Keratinocyte (primary cell): Measurements from ENCODE around the gene RASAL2. TPM values are rescaled to one million over a fixed set of nuclear protein-coding genes. Genes with fewer than 3 reads are reported as not detected.

Experiments used
- DNase-seq: peaks from one replicate; pipeline ENCODE4 v3.0.0-alpha.2; 2011; ENCODE audit warnings: low read depth, missing footprints, low spot score
- FAIRE-seq: peaks from 2 replicates; lab custom pipeline; 2011; peaks lifted over from hg19 to GRCh38; lab: Jason Lieb, UNC
- H2AFZ ChIP-seq: 2 replicates; pipeline ENCODE4 v1.6.0; 2012; ENCODE audit warnings: low read length, control low read depth, inconsistent platforms; ENCODE audit not compliant: control insufficient read depth
- H3K27ac ChIP-seq: 2 replicates; pipeline ENCODE4 v1.5.1; 2011; ENCODE audit warnings: low read length; ENCODE audit not compliant: control insufficient read depth, insufficient read depth
- H3K27me3 ChIP-seq: 3 replicates; pipeline ENCODE4 v1.6.0; 2011; ENCODE audit warnings: low read length; ENCODE audit not compliant: control insufficient read depth, insufficient read depth; ENCODE audit errors: extremely low read depth
- H3K36me3 ChIP-seq, 2 experiments: 2 replicates in 1 of 2; 3 replicates in 1 of 2; pipeline ENCODE4 v1.5.1; 2011; ENCODE audit warnings: low read length in 2 of 2, mild to moderate bottlenecking in 1 of 2; ENCODE audit not compliant: control insufficient read depth in 2 of 2, insufficient read depth in 2 of 2; ENCODE audit errors: extremely low read depth in 1 of 2
- H3K4me1 ChIP-seq: 3 replicates; pipeline ENCODE4 v1.5.1; 2011; ENCODE audit warnings: low read length; ENCODE audit not compliant: control insufficient read depth, insufficient read depth; ENCODE audit errors: extremely low read depth
- H3K4me2 ChIP-seq: 3 replicates; pipeline ENCODE4 v1.6.0; 2011; ENCODE audit warnings: low read depth, low read length; ENCODE audit not compliant: control insufficient read depth, insufficient read depth; ENCODE audit errors: extremely low read depth
- H3K4me3 ChIP-seq, 3 experiments: fragments of 200-600 bp in 1 of 3; sonication (generic) in 1 of 3; 2 replicates in 2 of 3; 3 replicates in 1 of 3; pipeline ENCODE4 v1.5.1; 2011 to 2016; ENCODE audit warnings: low read length in 3 of 3, mild to moderate bottlenecking in 3 of 3, control low read depth in 2 of 3, inconsistent platforms in 1 of 3, low read depth in 1 of 3, mixed read lengths in 1 of 3, mixed run types in 1 of 3, moderate library complexity in 1 of 3; ENCODE audit not compliant: control insufficient read depth in 2 of 3, insufficient read depth in 2 of 3; ENCODE audit errors: extremely low read depth in 1 of 3
- H3K79me2 ChIP-seq: 2 replicates; pipeline ENCODE4 v1.6.0; 2012; ENCODE audit warnings: low read length; ENCODE audit not compliant: control insufficient read depth, insufficient read depth
- H3K9ac ChIP-seq: 3 replicates; pipeline ENCODE4 v1.6.0; 2011; ENCODE audit warnings: low read length; ENCODE audit not compliant: control insufficient read depth, insufficient read depth; ENCODE audit errors: extremely low read depth
- H3K9me1 ChIP-seq: 3 replicates; pipeline ENCODE4 v1.6.0; 2011; ENCODE audit warnings: low read length; ENCODE audit not compliant: control insufficient read depth, insufficient read depth; ENCODE audit errors: extremely low read depth
- H3K9me3 ChIP-seq: 2 replicates; pipeline ENCODE4 v1.5.1; 2012; ENCODE audit warnings: low read depth, low read length; ENCODE audit not compliant: control insufficient read depth
- H4K20me1 ChIP-seq: 3 replicates; pipeline ENCODE4 v1.6.0; 2011; ENCODE audit warnings: low read length; ENCODE audit not compliant: control insufficient read depth, insufficient read depth; ENCODE audit errors: extremely low read depth
- CTCF ChIP-seq, 3 experiments: IDR thresholded peaks in 1 of 3; conservative IDR thresholded peaks in 1 of 3; optimal IDR thresholded peaks in 1 of 3; 2 replicates in 2 of 3; 3 replicates in 1 of 3; pipeline versions ENCODE3 to v1.5.1; 2011; ENCODE audit warnings: low read length in 3 of 3, mild to moderate bottlenecking in 3 of 3, moderate library complexity in 2 of 3, control low read depth in 1 of 3, inconsistent platforms in 1 of 3; ENCODE audit not compliant: insufficient read depth in 2 of 3; ENCODE audit errors: extremely low read depth in 1 of 3
- EZH2 ChIP-seq: IDR thresholded peaks from one replicate; pipeline ENCODE4 v1.6.1; 2012; ENCODE audit warnings: inconsistent platforms, mild to moderate bottlenecking, low read length, moderate library complexity
- dilution Hi-C: fragments of 300-500 bp; cut with MboI; formaldehyde crosslinking; loops from one replicate; pipeline ENCODE4 v1.7.0; 2020; ENCODE audit warnings: low sequenced_read_pairs; ENCODE audit not compliant: extremely low pct_ligation_motif_present
- polyA plus RNA-seq, 5 experiments: library from polyadenylated mRNA; depleted of rRNA in 3 of 5; stranded (reverse) in 3 of 5; stranded (forward) in 1 of 5; unstranded in 1 of 5; fragments of >200 nt; gene quantifications; 1 replicate in 1 of 5; 2 replicates in 3 of 5; 3 replicates in 1 of 5; pipeline versions ENCODE4 v1.2.1 to v1.2.3, GENCODE V29; 2011 to 2012; ENCODE audit warnings: missing spikeins in 2 of 5, low read depth in 1 of 5, low replicate concordance in 1 of 5

RASAL2 gene
- polyA plus RNA-seq, 1 donor (not counting 4 experiments of a cell fraction or from before 2014, with no cell fraction given): 27.2 TPM

- Histone ChIP-seq H4K20me1 (no peaks in the 10 kb centered on the region), H2AFZ (no peak overlapping the region), H3K27ac (no peak overlapping the region), H3K27me3 (no peaks in the 10 kb centered on the region), H3K4me1 (peaks cover 2% of the 10 kb centered on the region), H3K9me3 (no peaks in the 10 kb centered on the region), H3K79me2 (no peaks in the 10 kb centered on the region), H3K9me1 (no peaks in the 10 kb centered on the region), H3K4me2 (no peak overlapping the region), H3K4me3 (no peak overlapping the region), H3K36me3 (no peaks in the 10 kb centered on the region), H3K9ac (no peak overlapping the region)
- FAIRE-seq (no peak), DNase-seq (no peak)
- TF ChIP-seq CTCF (optimal IDR thresholded peaks at IDR 0.05 in 1 of 3, IDR thresholded peaks at IDR 0.05 in 1 of 3, conservative IDR thresholded peaks at IDR 0.05 in 1 of 3; ENCODE audit: extremely low read depth in 1 of 3, insufficient read depth in 2 of 3, low read length in 3 of 3) (no peak), EZH2 (no peak)
- dilution Hi-C loops: no loop called here
Observed at GRCh38 chr1:178500936-178501554, 407.1 kb downstream of the RASAL2 start.

- dilution Hi-C loops: no loop called here
- Histone ChIP-seq H3K79me2 (no peaks in the 10 kb centered on the region), H3K9ac (no peak overlapping the region), H3K9me1 (no peaks in the 10 kb centered on the region), H3K4me3 (no peak overlapping the region), H3K9me3 (no peaks in the 10 kb centered on the region), H3K4me1 (peaks cover 5% of the 10 kb centered on the region), H4K20me1 (no peaks in the 10 kb centered on the region), H3K27ac (no peak overlapping the region), H3K4me2 (no peak overlapping the region), H2AFZ (no peak overlapping the region), H3K27me3 (no peaks in the 10 kb centered on the region), H3K36me3 (no peaks in the 10 kb centered on the region)
- DNase-seq (peak; percentile 35), FAIRE-seq (peak; percentile 26)
- peak; percentile 81 to 97 (median 93) for TF ChIP-seq CTCF (optimal IDR thresholded peaks at IDR 0.05 in 1 of 3, IDR thresholded peaks at IDR 0.05 in 1 of 3, conservative IDR thresholded peaks at IDR 0.05 in 1 of 3; ENCODE audit: extremely low read depth in 1 of 3, insufficient read depth in 2 of 3, low read length in 3 of 3)
- TF ChIP-seq EZH2: no peak
Observed at GRCh38 chr1:178501705-178502329, 407.9 kb downstream of the RASAL2 start.
